Measurements from ENCODE around the gene EFNA1. TPM values are rescaled to one million over a fixed set of nuclear protein-coding genes. Genes with fewer than 3 reads are reported as not detected.

Gene EFNA1
- total RNA-seq, 1 experiment from 2014 or later: 19.7 TPM

DNA sequence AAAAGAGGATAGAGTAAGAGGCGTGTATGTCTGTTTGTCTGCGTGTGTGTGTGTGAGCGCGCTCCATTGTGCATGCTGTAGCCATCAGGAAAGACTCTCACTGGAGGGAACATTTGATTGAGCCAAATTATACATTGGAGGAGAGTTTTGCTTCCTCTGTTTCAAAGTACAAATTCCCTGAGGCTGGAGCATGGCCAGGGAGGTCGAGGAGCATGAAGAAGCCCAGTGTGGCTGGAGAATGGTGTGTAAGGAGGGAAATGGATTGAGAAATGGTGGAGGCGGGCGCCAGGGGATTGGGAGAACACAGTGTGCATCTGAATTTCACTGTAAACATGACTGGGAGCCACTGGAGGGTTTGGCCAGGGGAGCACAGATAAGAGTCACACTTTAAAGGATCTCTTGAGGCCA lies 22.1 kb upstream of the EFNA1 start (continued):
- no peak for TF ChIP-seq ZBTB33 (IDR thresholded peaks at IDR 0.05; ENCODE audit: extremely low read depth, insufficient replicate concordance, low read length)

DNA sequence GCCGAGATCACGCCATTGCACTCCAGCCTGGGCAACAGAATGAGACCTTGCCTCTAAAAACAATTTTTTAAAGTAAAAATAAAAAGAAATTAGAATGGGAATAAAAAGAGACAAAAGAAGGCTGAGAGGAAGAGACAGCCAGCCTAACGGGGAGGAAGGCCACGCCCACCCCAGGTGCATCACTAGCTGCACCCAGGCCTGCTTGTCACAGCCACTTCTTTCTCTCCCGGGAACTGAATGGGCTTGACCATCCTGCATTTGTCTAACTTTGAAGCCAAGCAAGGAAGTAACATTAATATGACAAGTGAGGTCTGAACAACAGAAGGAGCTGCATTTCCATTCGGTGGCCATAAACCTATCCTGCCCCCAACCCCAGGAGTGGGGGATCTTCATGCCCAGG lies 20.8 kb upstream of the EFNA1 start:
- H2AFZ ChIP-seq (ENCODE audit: low read depth, low read length, poor library complexity, severe bottlenecking): no peak overlapping the region
- TF ChIP-seq, protein P1, sequence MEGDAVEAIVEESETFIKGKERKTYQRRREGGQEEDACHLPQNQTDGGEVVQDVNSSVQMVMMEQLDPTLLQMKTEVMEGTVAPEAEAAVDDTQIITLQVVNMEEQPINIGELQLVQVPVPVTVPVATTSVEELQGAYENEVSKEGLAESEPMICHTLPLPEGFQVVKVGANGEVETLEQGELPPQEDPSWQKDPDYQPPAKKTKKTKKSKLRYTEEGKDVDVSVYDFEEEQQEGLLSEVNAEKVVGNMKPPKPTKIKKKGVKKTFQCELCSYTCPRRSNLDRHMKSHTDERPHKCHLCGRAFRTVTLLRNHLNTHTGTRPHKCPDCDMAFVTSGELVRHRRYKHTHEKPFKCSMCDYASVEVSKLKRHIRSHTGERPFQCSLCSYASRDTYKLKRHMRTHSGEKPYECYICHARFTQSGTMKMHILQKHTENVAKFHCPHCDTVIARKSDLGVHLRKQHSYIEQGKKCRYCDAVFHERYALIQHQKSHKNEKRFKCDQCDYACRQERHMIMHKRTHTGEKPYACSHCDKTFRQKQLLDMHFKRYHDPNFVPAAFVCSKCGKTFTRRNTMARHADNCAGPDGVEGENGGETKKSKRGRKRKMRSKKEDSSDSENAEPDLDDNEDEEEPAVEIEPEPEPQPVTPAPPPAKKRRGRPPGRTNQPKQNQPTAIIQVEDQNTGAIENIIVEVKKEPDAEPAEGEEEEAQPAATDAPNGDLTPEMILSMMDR (IDR thresholded peaks at IDR 0.05 in 2 of 3, conservative IDR thresholded peaks at IDR 0.05 in 1 of 3; ENCODE audit: borderline replicate concordance in 1 of 3, insufficient read depth in 1 of 3, low read depth in 2 of 3, low read length in 2 of 3): no peak
- TF ChIP-seq CBX3 (IDR thresholded peaks at IDR 0.05; ENCODE audit: low read depth) (no peak), ELF1 (IDR thresholded peaks at IDR 0.05; ENCODE audit: borderline replicate concordance, low read depth) (no peak), MAX (IDR thresholded peaks at IDR 0.05) (no peak), EGR1 (IDR thresholded peaks at IDR 0.05; ENCODE audit: low read depth) (no peak), SIN3A (IDR thresholded peaks at IDR 0.05; ENCODE audit: low read depth) (no peak), POLR2AphosphoS5 (IDR thresholded peaks at IDR 0.05; ENCODE audit: low read depth, low read length) (no peak), FOSL1 (IDR thresholded peaks at IDR 0.05; ENCODE audit: low read depth) (no peak), YY1 (IDR thresholded peaks at IDR 0.05; ENCODE audit: extremely low read depth, insufficient replicate concordance, low read depth, low read length) (no peak), ZNF274 (IDR thresholded peaks at IDR 0.05; ENCODE audit: low read depth, low read length) (no peak), JUND (IDR thresholded peaks at IDR 0.05) (no peak), CEBPB (IDR thresholded peaks at IDR 0.05; ENCODE audit: low read depth) (no peak), EZH2 (IDR thresholded peaks at IDR 0.05) (no peak), SP1 (IDR thresholded peaks at IDR 0.05; ENCODE audit: low read depth) (no peak)
- TF ChIP-seq, protein P2, sequence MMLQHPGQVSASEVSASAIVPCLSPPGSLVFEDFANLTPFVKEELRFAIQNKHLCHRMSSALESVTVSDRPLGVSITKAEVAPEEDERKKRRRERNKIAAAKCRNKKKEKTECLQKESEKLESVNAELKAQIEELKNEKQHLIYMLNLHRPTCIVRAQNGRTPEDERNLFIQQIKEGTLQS (IDR thresholded peaks at IDR 0.05): no peak
- H3K36me3 ChIP-seq (ENCODE audit: control insufficient read depth in 1 of 2, insufficient read depth in 2 of 2, low read length in 2 of 2): no peaks in the 10 kb centered on the region
- ChIA-PET POLR2A (interaction anchor here (0.6 kb wide), 1 partner anchor 871 kb away, joined by 4 read pairs; the partner anchor contains the start of gene ARHGEF2), RAD21 (ENCODE audit: low non-redundant PET in 1 of 2, low total read pairs in 2 of 2, uncharacterized antibody in 2 of 2, unreplicated experiment in 2 of 2) (no interaction called here), CTCF (interaction anchor here (1.0 to 2.7 kb wide), 2 partner anchors 11 to 15 kb away, joined by 3 to 10 read pairs; no protein-coding TSS in a partner anchor)
- no TSS peak for BruUV-seq (replicated peaks)
- H3K4me2 ChIP-seq (ENCODE audit: low read length): no peak overlapping the region
- H3K79me2 ChIP-seq (ENCODE audit: insufficient read depth, low read length): no peaks in the 10 kb centered on the region
- H4K20me1 ChIP-seq (ENCODE audit: insufficient read depth): no peaks in the 10 kb centered on the region
- no peaks in the 10 kb centered on the region for H3K4me1 ChIP-seq (ENCODE audit: control insufficient read depth in 1 of 2, insufficient read depth in 2 of 2, low read length in 2 of 2)
- intact Hi-C loops (cut with micrococcal nuclease): no loop called here
- no peak overlapping the region for H3K9ac ChIP-seq (ENCODE audit: low read length)
- ATAC-seq (no peak), DNase-seq (ENCODE audit: low read depth, low spot score) (no peak)
- H3K27ac ChIP-seq (ENCODE audit: low read depth, low read length): no peak overlapping the region
- H3K9me2 ChIP-seq (ENCODE audit: insufficient read depth): no peaks in the 10 kb centered on the region
- H3K9me3 ChIP-seq (ENCODE audit: control insufficient read depth in 1 of 2, insufficient read depth in 1 of 2, low read depth in 1 of 2, low read length in 2 of 2): no peaks in the 10 kb centered on the region
- H3K27me3 ChIP-seq (ENCODE audit: insufficient read depth, low read length): no peaks in the 10 kb centered on the region
- H3K4me3 ChIP-seq (replicated peaks in 1 of 2; ENCODE audit: low read depth in 1 of 2, low read length in 2 of 2): no peak overlapping the region

All from HCT116 (cell line).